PC-3 (cell line): ENCODE measurements around the gene CGGBP1. TPM values are rescaled to one million over a fixed set of nuclear protein-coding genes. Genes with fewer than 3 reads are reported as not detected.

ENCODE experiments used
- ATAC-seq: fragments of 200-7000 bp; cut with Tn5 transposase; 2 replicates; pipeline ENCODE4 v1.9.1; 2020; ENCODE audit warnings: mild to moderate bottlenecking, moderate library complexity
- Bru-seq: library from RNA; stranded (reverse); fragments of 400-500 nt; gene quantifications from one replicate; lab custom pipeline; 2021; lab: Mats Ljungman, UMichigan
- BruChase-seq, 2 experiments: library from RNA; stranded (reverse); fragments of 400-500 nt; gene quantifications; one replicate each; lab custom pipeline; 2021; lab: Mats Ljungman, UMichigan
- BruUV-seq: library from RNA; stranded (reverse); fragments of 400-500 nt; replicated peaks from 2 replicates; lab custom pipeline; 2021; lab: Mats Ljungman, UMichigan
- CTCF ChIA-PET: fragments of 300-600 bp; sonication (Branson Sonifier 250); formaldehyde crosslinking; loops from one replicate; lab custom pipeline; 2022; ENCODE audit warnings: antibody characterized with exemption; lab: Charles Lee
- POLR2A ChIA-PET: fragments of 300-600 bp; sonication (Branson Sonifier 250); formaldehyde crosslinking; loops from one replicate; lab custom pipeline; 2022; ENCODE audit warnings: antibody characterized with exemption; ENCODE audit not compliant: unreplicated experiment; lab: Charles Lee
- DNase-seq: peaks from one replicate; pipeline ENCODE4 v3.0.0-alpha.2; 2015
- H2AFZ ChIP-seq: fragments of 300-600 bp; sonication (generic); 2 replicates; pipeline ENCODE4 v1.6.0; 2016; ENCODE audit warnings: antibody characterized with exemption, low read length
- H3F3A ChIP-seq: fragments of 300-600 bp; sonication (generic); one replicate; pipeline ENCODE4 v1.6.0; 2017; ENCODE audit warnings: antibody characterized with exemption, low read length, control low read depth, mild to moderate bottlenecking; ENCODE audit not compliant: unreplicated experiment
- H3K27ac ChIP-seq: fragments of 300-600 bp; sonication (generic); 2 replicates; pipeline ENCODE4 v1.5.1; 2016; ENCODE audit warnings: mild to moderate bottlenecking, low read length
- H3K27me3 ChIP-seq: fragments of 300-600 bp; sonication (generic); 2 replicates; pipeline ENCODE4 v1.6.1; 2016; ENCODE audit warnings: low read length, mixed read lengths
- H3K36me3 ChIP-seq: fragments of 300-600 bp; sonication (generic); 2 replicates; pipeline ENCODE4 v1.6.1; 2016; ENCODE audit warnings: low read depth, mixed run types, low read length, mixed read lengths
- H3K4me1 ChIP-seq: fragments of 300-600 bp; sonication (generic); 2 replicates; pipeline ENCODE4 v1.5.1; 2016; ENCODE audit warnings: low read length; ENCODE audit not compliant: insufficient read depth
- H3K4me2 ChIP-seq: fragments of 300-600 bp; sonication (generic); 2 replicates; pipeline ENCODE4 v1.6.0; 2016; ENCODE audit warnings: low read length
- H3K4me3 ChIP-seq: fragments of 300-600 bp; sonication (generic); 2 replicates; pipeline ENCODE4 v1.5.1; 2016; ENCODE audit warnings: mild to moderate bottlenecking, low read length, mixed read lengths
- H3K79me2 ChIP-seq: fragments of 300-600 bp; sonication (generic); 2 replicates; pipeline ENCODE4 v1.6.1; 2017; ENCODE audit warnings: low read length, mixed read lengths
- H3K9ac ChIP-seq: fragments of 300-600 bp; sonication (generic); 2 replicates; pipeline ENCODE4 v1.6.0; 2016; ENCODE audit warnings: mild to moderate bottlenecking, low read length
- H3K9me2 ChIP-seq: fragments of 300-600 bp; sonication (generic); replicated peaks from 2 replicates; pipeline ENCODE4 v1.6.1; 2016; ENCODE audit warnings: mixed run types, low read length, mixed read lengths
- H3K9me3 ChIP-seq: fragments of 300-600 bp; sonication (generic); 2 replicates; pipeline ENCODE4 v1.6.1; 2016; ENCODE audit warnings: low read length, mixed read lengths
- H4K20me1 ChIP-seq: fragments of 300-600 bp; sonication (generic); 2 replicates; pipeline ENCODE4 v1.6.1; 2016; ENCODE audit warnings: low read length, mixed read lengths
- CTCF ChIP-seq: fragments of 300-600 bp; sonication (generic); conservative IDR thresholded peaks from 2 replicates; pipeline ENCODE4 v1.5.1; 2017; ENCODE audit warnings: antibody characterized with exemption, low read depth, mild to moderate bottlenecking, low read length
- EZH2 ChIP-seq: fragments of 300-600 bp; sonication (generic); IDR thresholded peaks from one replicate; pipeline ENCODE4 v1.6.1; 2017; ENCODE audit warnings: antibody characterized with exemption, mild to moderate bottlenecking, low read length; ENCODE audit not compliant: unreplicated experiment
- EZH2phosphoT487 ChIP-seq: fragments of 300-600 bp; sonication (generic); IDR thresholded peaks from 2 replicates; pipeline ENCODE4 v1.6.1; 2018; ENCODE audit warnings: mild to moderate bottlenecking, antibody characterized with exemption, low read length, borderline replicate concordance
- intact Hi-C: fragments of 100-400 bp; cut with micrococcal nuclease; formaldehyde crosslinking; loops from 2 replicates; pipeline ENCODE4 v1.9.0; 2023
- long read RNA-seq: library from polyadenylated mRNA; unstranded; transcript quantifications from one replicate; pipeline ENCODE4 v2.0.0, GENCODE V29; 2021; ENCODE audit not compliant: unreplicated experiment
- total RNA-seq: library from RNA; depleted of rRNA; stranded (reverse); fragments of >200 nt; gene quantifications from 2 replicates; pipeline ENCODE4 v1.2.3, GENCODE V29; 2014; rRNA removed

CGGBP1 gene, protein sequence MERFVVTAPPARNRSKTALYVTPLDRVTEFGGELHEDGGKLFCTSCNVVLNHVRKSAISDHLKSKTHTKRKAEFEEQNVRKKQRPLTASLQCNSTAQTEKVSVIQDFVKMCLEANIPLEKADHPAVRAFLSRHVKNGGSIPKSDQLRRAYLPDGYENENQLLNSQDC
- 27.0 and 37.1 TPM in 2 replicates for total RNA-seq
- Bru-seq, nascent RNA: percentile 69 among the genes with signal in this experiment
- percentile 85 among the genes with signal in this experiment for BruChase-seq, experiment 1, labeled RNA remaining after a 6-hour chase
- percentile 76 among the genes with signal in this experiment for BruChase-seq, experiment 2, labeled RNA remaining after a 2-hour chase
- long read RNA-seq, full-length matches to known transcripts: 120 of 164 reads
- long read RNA-seq, partial matches to known transcripts: 8 of 164 reads
- long read RNA-seq, other reads (novel, unspliced or antisense): 36 of 164 reads

- Histone ChIP-seq H2AFZ (peak within 1 kb of the TSS; percentile 90), H3K4me1 (peaks cover 29% of the 10 kb centered on the region), H4K20me1 (peaks cover 34% of the 10 kb centered on the region), H3K9me2 (no peaks in the 10 kb centered on the region), H3F3A (no peaks in the 10 kb centered on the region), H3K4me3 (peak within 1 kb of the TSS; percentile 96), H3K27me3 (no peaks in the 10 kb centered on the region), H3K36me3 (peaks cover 22% of the 10 kb centered on the region), H3K4me2 (peak within 1 kb of the TSS; percentile 95), H3K9ac (peak within 1 kb of the TSS; percentile 87), H3K79me2 (peaks cover 76% of the 10 kb centered on the region), H3K27ac (peak within 1 kb of the TSS; percentile 71), H3K9me3 (no peaks in the 10 kb centered on the region)
- intact Hi-C loops: loop anchor here (1.0 to 2.0 kb wide), 3 partner anchors 26 to 91 kb away; partner anchors contain the start of gene C3orf38
- CTCF ChIA-PET: interaction anchor here (0.7 kb wide), 1 partner anchor 708 kb away, joined by 4 read pairs; no protein-coding TSS in a partner anchor
- ATAC-seq (peak; percentile 91), DNase-seq (peak; percentile 99)
- BruUV-seq: no TSS peak
- TF ChIP-seq EZH2phosphoT487: no peak
- no peak for TF ChIP-seq EZH2
- no peak for TF ChIP-seq CTCF
- POLR2A ChIA-PET: interaction anchor here (0.6 to 1.0 kb wide), 2 partner anchors 27 to 53 kb away, joined by 3 to 4 read pairs; no protein-coding TSS in a partner anchor
These were observed at the start of gene CGGBP1, which contains the start of gene ZNF654 for GRCh38 chr3:88058581-88059379. CGGBP1 (minus strand) TSS chr3:88059005; CDS start chr3:88055976, 3,029 bp downstream. ZNF654 (plus strand) TSS chr3:88059255; CDS start chr3:88059320, 65 bp downstream.

DNA sequence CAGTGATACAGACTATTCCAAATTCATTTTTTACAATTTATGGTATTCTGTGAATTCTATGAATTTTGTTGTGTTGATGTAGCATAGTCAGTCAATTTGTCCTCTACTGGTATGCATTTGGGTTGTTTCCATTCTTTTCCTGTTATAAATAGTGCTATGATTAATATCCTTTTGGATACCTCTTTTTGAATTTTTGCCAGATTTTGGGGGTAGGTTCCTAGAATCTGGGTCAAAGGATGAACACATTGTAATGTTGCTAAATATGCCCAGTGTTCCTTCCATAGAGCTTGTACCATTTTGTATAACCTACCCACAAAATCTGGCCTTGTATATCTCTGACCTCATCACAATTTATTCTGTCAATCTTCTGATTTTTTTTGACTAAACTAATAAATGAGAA is 46.5 kb upstream of the CGGBP1 start:
- intact Hi-C loops: no loop called here
- ATAC-seq: no peak
- Histone ChIP-seq H3K4me2 (no peak overlapping the region), H3K4me3 (no peak overlapping the region), H3K27me3 (no peaks in the 10 kb centered on the region), H4K20me1 (no peaks in the 10 kb centered on the region), H3K4me1 (0 out of 2 replicates have a peak, but pooled peaks cover 5% of the 10 kb centered on the region), H3K9ac (no peak overlapping the region), H3K79me2 (peaks cover 16% of the 10 kb centered on the region), H2AFZ (no peak overlapping the region), H3K9me3 (no peaks in the 10 kb centered on the region), H3K27ac (no peak overlapping the region), H3F3A (no peaks in the 10 kb centered on the region), H3K9me2 (no peaks in the 10 kb centered on the region), H3K36me3 (peaks cover 3% of the 10 kb centered on the region; the same call in 1 of the 2 replicates)
- no peak for DNase-seq
- TF ChIP-seq CTCF (no peak), EZH2 (no peak)
- POLR2A ChIA-PET: no interaction called here
- no TSS peak for BruUV-seq
- CTCF ChIA-PET: no interaction called here
